Naive thymus-derived CD4-positive, alpha-beta T cell (primary cell): ENCODE data around the gene ZFYVE9. TPM values are rescaled to one million over a fixed set of nuclear protein-coding genes. Genes with fewer than 3 reads are reported as not detected.
"Not testable (repeated sequence)": the region's sequence is repeated elsewhere in the genome, so short reads cannot be mapped to it uniquely, and the experiment has no call there.

Source experiments
- ATAC-seq: fragments of 150-1000 bp; cut with Tn5 transposase; 2 replicates; pipeline ENCODE4 v1.10.0; 2021; ENCODE audit warnings: mild to moderate bottlenecking, moderate library complexity
- CTCF ChIA-PET: fragments of 350-600 bp; sonication (Branson Sonifier 250); formaldehyde crosslinking; loops from one replicate; lab custom pipeline; 2021; ENCODE audit warnings: antibody characterized with exemption; lab: Charles Lee
- POLR2A ChIA-PET: fragments of 350-600 bp; sonication (Branson Sonifier 250); formaldehyde crosslinking; loops from one replicate; lab custom pipeline; 2021; ENCODE audit warnings: antibody characterized with exemption, inconsistent platforms; lab: Charles Lee
- DNase-seq, 9 donors: peaks; one replicate each; pipeline versions ENCODE4 v3.0.0 to v3.0.0-alpha.2; 2020 to 2022; ENCODE audit warnings: mixed read lengths in 1 of 9
- H3K27ac ChIP-seq: one replicate; pipeline ENCODE4 v1.7.0; 2013; ENCODE audit warnings: mild to moderate bottlenecking, low read depth, low read length, moderate library complexity
- H3K27me3 ChIP-seq, 2 donors: one replicate each; pipeline ENCODE4 v1.7.0; 2013; ENCODE audit warnings: low read length in 2 of 2, mild to moderate bottlenecking in 2 of 2, moderate library complexity in 2 of 2; ENCODE audit not compliant: control insufficient read depth in 2 of 2, insufficient read depth in 2 of 2
- H3K36me3 ChIP-seq, 3 experiments: 1 replicate in 2 of 3; 2 replicates in 1 of 3; pipeline ENCODE4 v1.7.0; 2013; ENCODE audit warnings: low read length in 3 of 3, mild to moderate bottlenecking in 3 of 3, moderate library complexity in 1 of 3; ENCODE audit not compliant: insufficient read depth in 3 of 3, control insufficient read depth in 2 of 3
- H3K4me1 ChIP-seq, 2 donors: one replicate each; pipeline ENCODE4 v1.7.0; 2013; ENCODE audit warnings: low read length in 2 of 2, mild to moderate bottlenecking in 2 of 2, moderate library complexity in 1 of 2; ENCODE audit not compliant: control insufficient read depth in 2 of 2, insufficient read depth in 2 of 2
- H3K4me3 ChIP-seq: 2 replicates; pipeline ENCODE4 v1.7.0; 2013; ENCODE audit warnings: mild to moderate bottlenecking, low read length
- H3K9me3 ChIP-seq, 3 experiments: 1 replicate in 2 of 3; 2 replicates in 1 of 3; pipeline ENCODE4 v1.7.0; 2013; ENCODE audit warnings: low read length in 3 of 3; ENCODE audit not compliant: control insufficient read depth in 2 of 3
- H3K27ac Mint-ChIP-seq, 9 donors: one replicate each; pipeline ENCODE4 v1.8.0; 2020 to 2022; ENCODE audit warnings: mixed read lengths in 9 of 9, mild to moderate bottlenecking in 8 of 9, moderate library complexity in 5 of 9, inconsistent platforms in 2 of 9
- H3K27me3 Mint-ChIP-seq, 5 donors: one replicate each; pipeline ENCODE4 v1.8.0; 2021 to 2022; ENCODE audit warnings: mixed read lengths in 5 of 5, mild to moderate bottlenecking in 1 of 5
- H3K36me3 Mint-ChIP-seq, 5 donors: one replicate each; pipeline ENCODE4 v1.8.0; 2020 to 2022; ENCODE audit warnings: mixed read lengths in 5 of 5, mild to moderate bottlenecking in 3 of 5, inconsistent platforms in 1 of 5
- H3K4me1 Mint-ChIP-seq, 7 donors: one replicate each; pipeline ENCODE4 v1.8.0; 2020 to 2022; ENCODE audit warnings: mixed read lengths in 7 of 7, mild to moderate bottlenecking in 3 of 7, inconsistent platforms in 1 of 7
- H3K4me3 Mint-ChIP-seq, 10 donors: one replicate each; pipeline ENCODE4 v1.8.0; 2020 to 2022; ENCODE audit warnings: mild to moderate bottlenecking in 10 of 10, mixed read lengths in 10 of 10, moderate library complexity in 6 of 10, inconsistent platforms in 2 of 10
- H3K9me3 Mint-ChIP-seq, 11 donors: one replicate each; pipeline ENCODE4 v1.8.0; 2020 to 2022; ENCODE audit warnings: mixed read lengths in 11 of 11, mild to moderate bottlenecking in 4 of 11, inconsistent platforms in 1 of 11, moderate library complexity in 1 of 11
- intact Hi-C, 2 donors: fragments of 100-400 bp; cut with micrococcal nuclease; formaldehyde crosslinking; loops; one replicate each; pipeline ENCODE4 v1.15.1; 2023
- polyA plus RNA-seq, 2 donors: library from polyadenylated mRNA; unstranded; fragments of 300-500 nt; fragmentation: Illumina TruSeq; gene quantifications; one replicate each; pipeline ENCODE4 v1.2.3, GENCODE V29; 2021
- total RNA-seq, 6 experiments: library from RNA in 5 of 6; stranded (reverse) in 5 of 6; gene quantifications; 1 replicate in 5 of 6; 2 replicates in 1 of 6; pipeline ENCODE4 v1.2.3 and lab custom pipeline; 2021 to 2026

Gene ZFYVE9
- total and polyA plus RNA-seq, 7 experiments from 2014 or later = 1.8 to 13.9 (median 5.0) TPM

- CTCF ChIA-PET = interaction anchor here (0.6 to 0.7 kb wide), 2 partner anchors 157 to 392 kb away, joined by 3 to 4 read pairs; no protein-coding TSS in a partner anchor
- Mint-ChIP-seq H3K36me3 (no peaks in the 10 kb centered on the region), H3K4me1 (peaks cover 25 to 43% (median 38%) of the 10 kb centered on the region in 7 donors), H3K9me3 (peaks cover 0 to 2% (median 0%) of the 10 kb centered on the region in 11 donors), H3K27me3 (peaks cover 0 to 40% (median 0%) of the 10 kb centered on the region in 5 donors), H3K27ac (peak overlapping the region in 5 of 9 donors; percentile 1 to 78 (median 12)), H3K4me3 (peak overlapping the region; percentile 19 to 89 (median 68))
- no peaks in the 10 kb centered on the region for H3K27me3 ChIP-seq
- no peak overlapping the region for H3K27ac ChIP-seq
- no peaks in the 10 kb centered on the region for H3K36me3 ChIP-seq
- ATAC-seq (peak; percentile 36), DNase-seq (peak in 1 of 9 donors; percentile 22)
- H3K4me1 ChIP-seq = peaks cover 6 to 24% of the 10 kb centered on the region in 2 donors
- no peaks in the 10 kb centered on the region for H3K9me3 ChIP-seq
- H3K4me3 ChIP-seq = peak overlapping the region; percentile 5
- intact Hi-C loops = loop anchor here (2.0 to 10.0 kb wide), 6 partner anchors 157 to 412 kb away; partner anchors contain the start of genes CC2D1B (in 1 of the 2), ORC1 (in 1 of the 2), PRPF38A (in 1 of the 2) and TUT4 (in 1 of the 2)
- POLR2A ChIA-PET = interaction anchor here (0.6 to 1.3 kb wide), 6 partner anchors 83 to 546 kb away, joined by 3 to 5 read pairs (median 3); partner anchors contain the start of gene BTF3L4
Observed at GRCh38 chr1:52139817-52140540, 1.9 kb upstream of the ZFYVE9 start.

DNA sequence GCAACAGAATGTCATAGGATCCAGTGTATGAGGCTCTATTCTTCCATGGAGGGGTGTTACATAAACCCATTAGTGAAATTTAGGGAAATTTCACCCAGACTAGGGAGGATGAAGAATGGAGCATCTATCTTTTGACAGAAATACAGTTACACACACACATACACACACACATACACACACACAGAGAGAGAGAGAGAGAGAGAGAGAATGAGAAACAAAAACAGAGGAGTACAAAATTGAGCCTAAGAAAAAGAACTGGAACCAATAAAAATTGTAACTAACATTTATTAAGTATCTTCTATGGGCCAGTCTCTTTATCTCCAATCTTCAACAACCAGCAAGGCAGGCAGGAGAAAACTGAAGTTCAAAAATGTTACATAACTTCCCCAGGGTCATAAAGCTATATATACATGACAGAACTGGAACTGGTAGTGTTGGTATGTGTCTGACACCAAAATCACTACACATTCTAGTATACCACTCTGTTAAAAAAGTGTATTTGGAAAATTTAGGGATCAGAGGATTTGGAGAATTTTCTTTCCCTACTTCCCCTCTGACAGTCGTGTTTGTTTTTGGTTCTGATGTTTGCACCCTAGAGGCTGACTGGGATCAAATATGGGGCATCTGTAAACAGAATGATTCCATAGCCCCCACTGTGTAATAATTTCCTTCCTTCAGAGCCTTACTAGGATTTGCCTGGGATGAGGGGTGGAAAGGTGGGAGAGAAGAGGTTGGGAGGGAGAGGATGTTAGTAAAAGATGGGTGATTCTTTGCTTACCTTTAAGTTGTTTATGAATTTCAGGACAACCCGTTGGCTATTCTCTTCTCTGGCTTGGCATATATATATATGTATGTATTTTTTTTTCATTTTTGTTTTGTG, 1.0 kb upstream of the ZFYVE9 start:
- intact Hi-C loops = loop anchor here (2.0 to 10.0 kb wide), 6 partner anchors 156 to 411 kb away; partner anchors contain the start of genes CC2D1B (in 1 of the 2), ORC1 (in 1 of the 2), PRPF38A (in 1 of the 2) and TUT4 (in 1 of the 2)
- peaks cover 26 to 48% (median 43%) of the 10 kb centered on the region in 7 donors for H3K4me1 Mint-ChIP-seq
- POLR2A ChIA-PET = interaction anchor here (0.6 to 1.1 kb wide), 4 partner anchors 72 to 545 kb away, joined by 3 to 5 read pairs (median 3); partner anchors contain the start of gene BTF3L4
- ATAC-seq = no peak
- Histone ChIP-seq H3K36me3 (no peaks in the 10 kb centered on the region), H3K4me3 (peak overlapping the region; percentile 65), H3K27me3 (no peaks in the 10 kb centered on the region), H3K4me1 (peaks cover 11 to 24% of the 10 kb centered on the region in 2 donors), H3K9me3 (no peaks in the 10 kb centered on the region), H3K27ac (no peak overlapping the region)
- H3K4me3 Mint-ChIP-seq = peak overlapping the region; percentile 68 to 89 (median 86)
- H3K27ac Mint-ChIP-seq = peak overlapping the region in 8 of 9 donors; percentile 52 to 87 (median 68)
- no peaks in the 10 kb centered on the region for H3K36me3 Mint-ChIP-seq
- peaks cover 0 to 44% (median 0%) of the 10 kb centered on the region in 5 donors for H3K27me3 Mint-ChIP-seq
- peak in 1 of 9 donors; percentile 4 for DNase-seq
- CTCF ChIA-PET = interaction anchor here (0.6 to 0.7 kb wide), 3 partner anchors 156 to 517 kb away, joined by 3 read pairs; partner anchors contain the start of gene PRPF38A
- peaks cover 0 to 2% (median 0%) of the 10 kb centered on the region in 11 donors for H3K9me3 Mint-ChIP-seq

DNA sequence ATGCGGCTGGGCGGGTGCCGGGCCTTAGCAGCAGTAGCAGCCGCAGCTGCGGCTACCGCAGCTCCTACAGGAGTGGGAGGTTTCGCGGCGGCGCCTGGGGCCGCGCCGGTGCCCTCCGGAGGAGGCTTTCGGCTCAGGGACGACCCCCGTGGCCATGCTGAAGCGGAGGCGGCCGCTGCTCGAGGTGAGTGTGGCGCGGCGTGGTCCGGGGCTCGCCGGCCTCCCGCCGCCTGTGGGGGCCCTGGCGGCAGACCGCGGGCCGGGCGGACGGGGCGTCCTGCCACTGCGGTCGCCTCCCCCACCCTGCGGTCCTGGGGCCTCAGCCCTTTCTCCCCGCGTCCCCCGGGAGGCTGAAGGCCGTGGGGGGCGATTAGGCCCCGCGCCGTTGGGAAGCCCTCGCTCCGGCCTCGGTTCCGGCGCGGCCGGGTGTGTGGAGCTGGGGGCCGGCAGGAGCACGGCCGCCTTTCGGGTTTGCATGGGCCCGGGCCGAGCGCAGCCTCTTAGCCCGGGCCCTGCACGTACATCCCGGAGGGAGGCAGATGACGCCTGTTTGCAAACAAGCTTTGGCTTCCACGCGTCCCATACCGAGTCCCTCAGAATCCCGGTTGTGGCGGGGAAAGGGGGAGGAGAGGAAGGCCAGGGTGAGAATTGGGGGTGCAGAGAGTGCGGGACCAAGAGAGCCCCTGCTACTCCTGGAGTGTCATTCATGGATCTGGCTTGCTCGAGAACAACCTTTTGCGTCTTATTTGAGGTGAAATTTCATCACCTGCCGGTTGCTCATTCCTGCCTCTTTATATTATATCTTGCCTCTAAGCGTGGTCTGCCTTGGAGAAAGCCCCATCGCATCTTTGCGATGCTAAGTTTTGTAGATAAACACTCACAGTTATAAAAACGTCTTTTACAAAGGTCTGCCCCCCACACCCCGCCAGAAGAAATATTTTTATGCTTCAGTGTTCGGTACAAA, 613 bp downstream of the ZFYVE9 start:
- intact Hi-C loops = loop anchor here (1.0 to 10.0 kb wide), 12 partner anchors 15 to 544 kb away; partner anchors contain the start of genes CC2D1B (in 2 of the 2), BTF3L4 (in 1 of the 2), KTI12 (in 1 of the 2) and ORC1 (in 1 of the 2)
- H3K9me3 ChIP-seq = no peaks in the 10 kb centered on the region
- peak; percentile 48 for ATAC-seq
- ChIA-PET POLR2A (interaction anchor here (1.1 kb wide), 1 partner anchor 491 kb away, joined by 4 read pairs; the partner anchor contains the start of gene SHISAL2A), CTCF (interaction anchor here (0.8 kb wide), 1 partner anchor 9 kb away, joined by 3 read pairs; no protein-coding TSS in a partner anchor)
- H3K27ac ChIP-seq = peak overlapping the region; percentile 72
- H3K27me3 ChIP-seq = no peaks in the 10 kb centered on the region
- H3K4me3 ChIP-seq = peak overlapping the region; percentile 65
- no peaks in the 10 kb centered on the region for H3K9me3 Mint-ChIP-seq
- peak overlapping the region; percentile 64 to 95 (median 86) for H3K27ac Mint-ChIP-seq
- H3K36me3 Mint-ChIP-seq = no peaks in the 10 kb centered on the region
- DNase-seq = peak in 8 of 9 donors; percentile 11 to 58 (median 34)
- peaks cover 0 to 44% (median 0%) of the 10 kb centered on the region in 5 donors for H3K27me3 Mint-ChIP-seq
- no peaks in the 10 kb centered on the region for H3K36me3 ChIP-seq
- peak overlapping the region; percentile 79 to 96 (median 92) for H3K4me3 Mint-ChIP-seq
- peaks cover 26 to 48% (median 43%) of the 10 kb centered on the region in 7 donors for H3K4me1 Mint-ChIP-seq
- H3K4me1 ChIP-seq = peaks cover 11 to 24% of the 10 kb centered on the region in 2 donors

DNA sequence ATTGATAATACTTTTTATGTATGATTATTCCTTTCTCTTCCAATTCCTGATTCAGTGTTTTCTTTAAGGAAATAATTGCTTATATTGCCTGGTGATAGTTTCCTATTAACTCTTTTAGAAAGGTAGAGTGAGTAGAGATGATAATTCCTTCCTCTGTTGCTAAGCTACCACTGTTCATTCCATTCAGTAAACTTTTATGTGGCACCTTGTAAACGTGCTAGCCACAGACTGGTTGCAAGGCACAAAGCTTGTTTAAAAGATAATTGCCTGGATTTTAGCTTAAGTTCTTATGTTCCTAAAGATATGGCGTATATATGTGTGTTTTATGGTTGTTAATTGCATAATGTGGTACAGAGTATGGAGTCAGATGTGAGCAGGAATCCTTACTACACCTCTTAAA, 3.2 kb downstream of the ZFYVE9 start:
- Histone ChIP-seq H3K27ac (no peak overlapping the region), H3K9me3 (no peaks in the 10 kb centered on the region), H3K4me3 (no peak overlapping the region), H3K4me1 (peaks cover 11 to 19% of the 10 kb centered on the region in 2 donors), H3K27me3 (no peaks in the 10 kb centered on the region), H3K36me3 (no peaks in the 10 kb centered on the region)
- Mint-ChIP-seq H3K4me1 (peaks cover 18 to 38% (median 28%) of the 10 kb centered on the region in 7 donors), H3K27me3 (peaks cover 0 to 33% (median 0%) of the 10 kb centered on the region in 5 donors), H3K9me3 (no peaks in the 10 kb centered on the region), H3K36me3 (no peaks in the 10 kb centered on the region), H3K4me3 (peak overlapping the region in 2 of 10 donors; percentile 8 to 21), H3K27ac (no peak overlapping the region)
- ChIA-PET CTCF (interaction anchor here (0.6 to 1.5 kb wide), 3 partner anchors 11 to 149 kb away, joined by 3 to 4 read pairs (median 4); no protein-coding TSS in a partner anchor), POLR2A (no interaction called here)
- DNase-seq = no peak
- ATAC-seq = no peak
- intact Hi-C loops = loop anchor here in 1 of 2 donors (10.0 kb wide), 1 partner anchor 260 kb away; the partner anchor contains the start of genes ORC1 and PRPF38A

DNA sequence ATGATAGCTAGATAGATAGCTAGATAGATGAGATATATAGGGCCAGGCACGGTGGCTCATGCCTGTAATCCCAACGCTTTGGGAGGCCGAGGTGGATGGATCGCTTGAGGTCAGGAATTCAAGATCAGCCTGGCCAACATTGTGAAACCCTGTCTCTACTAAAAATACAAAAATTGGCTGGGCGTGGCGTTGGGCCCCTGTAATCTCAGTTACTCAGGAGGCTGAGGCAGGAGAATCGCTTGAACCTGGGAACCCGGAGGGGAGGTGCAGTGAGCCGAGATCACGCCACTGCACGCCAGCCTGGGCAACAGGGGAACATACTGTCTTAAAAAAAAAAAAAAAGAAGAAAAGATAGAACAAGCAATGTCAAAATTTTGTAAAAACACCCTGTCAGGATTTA, 8.6 kb downstream of the ZFYVE9 start:
- H3K36me3 ChIP-seq, H3K4me3 ChIP-seq, POLR2A ChIA-PET, H3K27me3 ChIP-seq, H3K9me3 Mint-ChIP-seq, H3K27ac Mint-ChIP-seq, CTCF ChIA-PET, H3K4me3 Mint-ChIP-seq, H3K9me3 ChIP-seq, ATAC-seq, intact Hi-C loops, DNase-seq, H3K27me3 Mint-ChIP-seq, H3K4me1 ChIP-seq, H3K27ac ChIP-seq, H3K36me3 Mint-ChIP-seq: not testable (repeated sequence)
- peaks cover 0 to 18% (median 4%) of the 10 kb centered on the region in 7 donors for H3K4me1 Mint-ChIP-seq
